Transverse colon (tissue), 4 donors: ENCODE measurements around the gene TMEM236. TPM values are rescaled to one million over a fixed set of nuclear protein-coding genes. Genes with fewer than 3 reads are reported as not detected.

Source experiments
- DNase-seq: peaks from one replicate; pipeline ENCODE4 v3.0.0-alpha.2; 2019
- H3K27ac ChIP-seq, 4 donors: fragments of 200-600 bp; sonication (generic); 2 replicates each; pipeline ENCODE4 v1.5.1; 2016 to 2018; ENCODE audit warnings: inconsistent platforms in 4 of 4
- H3K27me3 ChIP-seq: fragments of 200-600 bp; sonication (generic); 2 replicates; pipeline ENCODE4 v1.5.1; 2017; ENCODE audit warnings: inconsistent platforms
- H3K36me3 ChIP-seq, 4 donors: fragments of 200-600 bp; sonication (generic); 2 replicates each; pipeline ENCODE4 v1.5.1; 2017 to 2019; ENCODE audit warnings: inconsistent platforms in 4 of 4
- H3K4me1 ChIP-seq, 4 donors: fragments of 200-600 bp; sonication (generic); 2 replicates each; pipeline ENCODE4 v1.5.1; 2017 to 2020; ENCODE audit warnings: inconsistent platforms in 4 of 4
- H3K4me3 ChIP-seq, 4 donors: fragments of 200-600 bp; sonication (generic); 1 replicate in 1 of 4; 2 replicates in 3 of 4; pipeline versions ENCODE4 v1.5.1 to v1.6.1; 2017 to 2019; ENCODE audit warnings: inconsistent platforms in 4 of 4
- H3K9me3 ChIP-seq, 2 donors: fragments of 200-600 bp; sonication (generic); 2 replicates each; pipeline ENCODE4 v1.5.1; 2017 to 2019; ENCODE audit warnings: inconsistent platforms in 2 of 2
- EP300 ChIP-seq: sonication (generic); formaldehyde crosslinking; IDR thresholded peaks from one replicate; pipeline ENCODE4 v1.6.1; 2017; ENCODE audit warnings: antibody characterized with exemption, low read depth
- POLR2A ChIP-seq: fragments of 450-650 bp; IDR thresholded peaks from one replicate; pipeline ENCODE4 v1.6.1; 2016; ENCODE audit warnings: antibody characterized with exemption, mild to moderate bottlenecking, moderate library complexity
- POLR2AphosphoS5 ChIP-seq, 3 donors: sonication (generic); formaldehyde crosslinking; IDR thresholded peaks; one replicate each; pipeline ENCODE4 v1.6.1; 2016; ENCODE audit warnings: antibody characterized with exemption in 3 of 3
- WGBS, 2 donors: methylation state at CpG; one replicate each; pipeline ENCODE4 v1.1.5; 2018; ENCODE audit warnings: low coverage in 1 of 2; 5-methylcytosine and 5-hydroxymethylcytosine counted together
- in situ Hi-C, 4 donors: fragments of 200-750 bp; cut with MboI; loops; one replicate each; pipeline versions ENCODE4 v1.15.0 to v1.15.1; 2017; ENCODE audit warnings: low sequenced_read_pairs in 3 of 4, low pct_ligation_motif_present in 1 of 4, low pct_unique_long_range_greater_than_20kb in 1 of 4
- intact Hi-C: fragments of 100-400 bp; cut with DNase I; formaldehyde crosslinking; loops from one replicate; pipeline ENCODE4 v1.15.1; 2023; ENCODE audit warnings: low total_unique reads
- total RNA-seq, 4 donors: library from RNA; depleted of rRNA; stranded (reverse); fragments of >200 nt; gene quantifications; one replicate each; pipeline ENCODE4 v1.1.0, GENCODE V29; 2016
- TF ChIP-seq, protein P1 (sequence below), 5 experiments: fragments of 200-600 bp in 3 of 5; fragments of 450-650 bp in 2 of 5; sonication (generic) in 3 of 5; IDR thresholded peaks; 1 replicate in 2 of 5; 2 replicates in 3 of 5; pipeline ENCODE4 v1.5.1; 2016 to 2017; ENCODE audit warnings: antibody characterized with exemption in 5 of 5, inconsistent platforms in 3 of 5, mild to moderate bottlenecking in 2 of 5, moderate library complexity in 1 of 5

Gene TMEM236
- total RNA-seq, 4 donors from 2014 or later, result 16.9 to 79.6 (median 42.9) TPM

DNA sequence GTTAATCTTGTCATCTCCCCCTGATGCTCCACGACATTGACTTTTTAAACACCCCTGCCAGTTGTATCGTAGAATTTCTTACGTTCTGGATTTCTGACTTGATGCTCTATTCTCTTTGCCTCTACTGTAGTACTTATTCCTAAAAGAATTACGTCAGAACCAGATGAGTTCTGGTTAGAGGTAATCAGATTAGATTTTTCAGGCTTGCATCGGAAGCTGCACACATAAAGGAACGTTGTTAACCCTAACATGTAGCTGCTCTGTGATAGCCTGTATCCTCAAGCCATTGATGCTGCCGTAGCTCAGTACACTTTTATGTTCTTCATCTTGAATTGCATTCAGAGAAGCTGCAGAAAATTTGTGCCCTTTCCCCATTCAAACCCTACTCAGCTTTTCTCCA, 26.3 kb upstream of the TMEM236 start:
- WGBS, 2 donors, result 85% methylated on average over 6 to 7 of the region's 7 CpGs
- in situ Hi-C loops, result loop anchor here in 2 of 4 donors (25.0 kb wide), 1 partner anchor 512 kb away; no protein-coding TSS in a partner anchor

DNA sequence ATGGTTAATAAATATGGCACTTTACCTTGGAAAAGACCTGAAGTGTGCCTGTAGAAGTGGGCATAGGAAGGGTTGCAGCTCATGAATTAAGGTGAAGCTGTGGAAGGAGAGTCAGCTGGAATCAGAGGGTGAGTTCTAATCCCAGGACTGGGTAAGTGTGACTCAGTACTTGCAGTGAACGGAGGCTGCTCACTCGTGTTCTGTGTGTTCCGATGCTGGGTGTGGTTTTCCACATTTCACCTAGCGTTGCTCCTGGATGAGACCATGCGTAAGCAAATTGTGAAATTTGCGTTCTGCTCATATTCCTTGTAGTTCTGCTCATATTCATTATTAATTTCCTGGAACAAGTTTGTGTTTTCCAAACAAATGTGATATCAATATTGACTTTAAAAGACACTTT, 22.4 kb upstream of the TMEM236 start:
- 93 to 96% methylated on average over 4 to 6 of the region's 6 CpGs for WGBS, 2 donors
- TF ChIP-seq, protein P1, sequence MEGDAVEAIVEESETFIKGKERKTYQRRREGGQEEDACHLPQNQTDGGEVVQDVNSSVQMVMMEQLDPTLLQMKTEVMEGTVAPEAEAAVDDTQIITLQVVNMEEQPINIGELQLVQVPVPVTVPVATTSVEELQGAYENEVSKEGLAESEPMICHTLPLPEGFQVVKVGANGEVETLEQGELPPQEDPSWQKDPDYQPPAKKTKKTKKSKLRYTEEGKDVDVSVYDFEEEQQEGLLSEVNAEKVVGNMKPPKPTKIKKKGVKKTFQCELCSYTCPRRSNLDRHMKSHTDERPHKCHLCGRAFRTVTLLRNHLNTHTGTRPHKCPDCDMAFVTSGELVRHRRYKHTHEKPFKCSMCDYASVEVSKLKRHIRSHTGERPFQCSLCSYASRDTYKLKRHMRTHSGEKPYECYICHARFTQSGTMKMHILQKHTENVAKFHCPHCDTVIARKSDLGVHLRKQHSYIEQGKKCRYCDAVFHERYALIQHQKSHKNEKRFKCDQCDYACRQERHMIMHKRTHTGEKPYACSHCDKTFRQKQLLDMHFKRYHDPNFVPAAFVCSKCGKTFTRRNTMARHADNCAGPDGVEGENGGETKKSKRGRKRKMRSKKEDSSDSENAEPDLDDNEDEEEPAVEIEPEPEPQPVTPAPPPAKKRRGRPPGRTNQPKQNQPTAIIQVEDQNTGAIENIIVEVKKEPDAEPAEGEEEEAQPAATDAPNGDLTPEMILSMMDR (IDR thresholded peaks at IDR 0.05), result no peak
- TF ChIP-seq POLR2A (no peak), EP300 (no peak), POLR2AphosphoS5 (IDR thresholded peaks at IDR 0.05) (no peak)
- H3K4me3 ChIP-seq, result no peak overlapping the region
- no peaks in the 10 kb centered on the region for H3K36me3 ChIP-seq
- peaks cover 0 to 12% (median 5%) of the 10 kb centered on the region in 4 donors for H3K4me1 ChIP-seq
- H3K27ac ChIP-seq, result no peak overlapping the region
- in situ Hi-C loops (loop anchor here in 2 of 4 donors (25.0 kb wide), 1 partner anchor 508 kb away; no protein-coding TSS in a partner anchor), intact Hi-C loops (no loop called here)
- no peaks in the 10 kb centered on the region for H3K9me3 ChIP-seq
- no peak for DNase-seq
- no peaks in the 10 kb centered on the region for H3K27me3 ChIP-seq

More for the DNA sequence above, 26.3 kb upstream of the TMEM236 start:
- no peaks in the 10 kb centered on the region for H3K27me3 ChIP-seq
- intact Hi-C loops, result no loop called here
- no peak overlapping the region for H3K4me3 ChIP-seq
- H3K4me1 ChIP-seq, result no peaks in the 10 kb centered on the region
- no peak for TF ChIP-seq POLR2A
- no peak for TF ChIP-seq POLR2AphosphoS5 (IDR thresholded peaks at IDR 0.05)
- TF ChIP-seq, protein P1 (IDR thresholded peaks at IDR 0.05), result no peak
- no peak for TF ChIP-seq EP300
- no peak overlapping the region for H3K27ac ChIP-seq
- H3K9me3 ChIP-seq, result no peaks in the 10 kb centered on the region
- peaks cover 0 to 6% (median 0%) of the 10 kb centered on the region in 4 donors for H3K36me3 ChIP-seq
- no peak for DNase-seq

DNA sequence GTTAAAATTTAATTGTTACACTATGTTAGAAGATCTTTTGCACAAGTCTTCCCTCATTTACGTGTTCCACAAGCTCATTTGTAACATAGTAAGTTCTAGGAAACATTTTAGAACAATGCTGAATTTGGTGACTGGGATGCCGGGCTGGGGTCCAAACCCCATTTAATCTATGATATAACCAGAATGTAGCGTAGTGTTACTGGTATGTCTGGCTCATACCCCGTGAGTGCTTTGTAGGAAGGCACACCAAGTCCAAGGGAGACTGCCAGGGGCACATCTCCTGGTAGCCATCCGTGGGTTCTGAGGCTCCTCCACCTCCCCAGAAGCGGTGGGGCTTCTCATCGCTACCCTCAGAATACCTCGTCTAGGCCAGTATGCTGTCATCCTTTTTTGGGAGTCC, 21.3 kb upstream of the TMEM236 start:
- Histone ChIP-seq H3K27me3 (no peaks in the 10 kb centered on the region), H3K4me3 (no peak overlapping the region), H3K9me3 (no peaks in the 10 kb centered on the region), H3K4me1 (peaks cover 0 to 12% (median 5%) of the 10 kb centered on the region in 4 donors), H3K36me3 (no peaks in the 10 kb centered on the region), H3K27ac (peak overlapping the region in 1 of 4 donors; percentile 33)
- no peak for DNase-seq
- intact Hi-C loops, result no loop called here
- in situ Hi-C loops, result loop anchor here in 2 of 4 donors (25.0 kb wide), 1 partner anchor 507 kb away; no protein-coding TSS in a partner anchor
- WGBS, 2 donors, result 72 to 78% methylated on average over 7 to 8 of the region's 8 CpGs
- TF ChIP-seq, protein P1 (IDR thresholded peaks at IDR 0.05), result no peak
- TF ChIP-seq POLR2A (no peak), EP300 (no peak), POLR2AphosphoS5 (IDR thresholded peaks at IDR 0.05) (no peak)

DNA sequence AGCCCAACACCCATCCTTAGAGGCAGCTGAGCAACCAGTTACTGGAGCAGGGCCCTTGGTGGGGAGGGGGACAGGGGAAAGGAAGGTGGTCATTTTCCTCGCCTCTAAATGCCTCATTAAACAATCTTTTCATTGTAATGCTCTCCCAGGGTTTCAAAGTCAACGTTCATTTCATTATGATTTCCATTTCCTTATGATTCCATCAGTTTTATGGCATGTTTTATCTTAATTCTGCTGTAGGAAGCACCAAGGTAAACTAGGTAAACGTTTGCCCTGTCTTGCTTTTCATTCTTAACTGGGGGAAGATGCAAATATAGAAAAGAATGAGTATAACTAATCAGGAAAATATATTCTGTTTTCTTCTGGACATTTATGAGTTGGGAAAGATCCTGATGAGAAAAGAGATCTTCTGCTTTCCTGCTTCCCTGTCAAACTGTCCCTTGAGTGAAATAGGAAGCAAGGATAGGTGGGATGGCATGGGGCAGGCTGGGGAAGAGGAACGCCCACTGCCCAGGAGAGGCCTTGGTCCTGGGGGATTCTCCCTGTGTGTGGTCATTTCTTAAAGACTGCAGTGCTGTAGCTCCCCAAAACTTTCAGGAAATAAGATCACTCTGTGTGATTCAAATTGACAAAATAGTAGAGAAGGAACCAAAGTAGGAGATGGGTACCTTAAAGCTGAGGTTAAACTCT, 20.5 kb upstream of the TMEM236 start:
- intact Hi-C loops, result no loop called here
- H3K4me3 ChIP-seq, result no peak overlapping the region
- no peaks in the 10 kb centered on the region for H3K36me3 ChIP-seq
- in situ Hi-C loops, result loop anchor here in 2 of 4 donors (25.0 kb wide), 1 partner anchor 506 kb away; no protein-coding TSS in a partner anchor
- no peaks in the 10 kb centered on the region for H3K9me3 ChIP-seq
- no peak for DNase-seq
- peaks cover 0 to 12% (median 5%) of the 10 kb centered on the region in 4 donors for H3K4me1 ChIP-seq
- no peaks in the 10 kb centered on the region for H3K27me3 ChIP-seq
- H3K27ac ChIP-seq, result peak overlapping the region in 2 of 4 donors; percentile 19 to 33
- 42 to 45% methylated on average over 3 to 4 of the region's 4 CpGs for WGBS, 2 donors
- no peak for TF ChIP-seq POLR2AphosphoS5 (IDR thresholded peaks at IDR 0.05)
- TF ChIP-seq, protein P1 (IDR thresholded peaks at IDR 0.05), result no peak
- TF ChIP-seq POLR2A, result no peak
- TF ChIP-seq EP300, result no peak
